NOMO-1 (cell line): ENCODE measurements around the gene FAM24B.

Experiments
- DNase-seq, 2 experiments: peaks; one replicate each; lab custom pipeline; 2025; ENCODE audit not compliant: unreplicated experiment in 2 of 2; lab: John Stamatoyannopoulos, UW

FAM24B gene

DNA sequence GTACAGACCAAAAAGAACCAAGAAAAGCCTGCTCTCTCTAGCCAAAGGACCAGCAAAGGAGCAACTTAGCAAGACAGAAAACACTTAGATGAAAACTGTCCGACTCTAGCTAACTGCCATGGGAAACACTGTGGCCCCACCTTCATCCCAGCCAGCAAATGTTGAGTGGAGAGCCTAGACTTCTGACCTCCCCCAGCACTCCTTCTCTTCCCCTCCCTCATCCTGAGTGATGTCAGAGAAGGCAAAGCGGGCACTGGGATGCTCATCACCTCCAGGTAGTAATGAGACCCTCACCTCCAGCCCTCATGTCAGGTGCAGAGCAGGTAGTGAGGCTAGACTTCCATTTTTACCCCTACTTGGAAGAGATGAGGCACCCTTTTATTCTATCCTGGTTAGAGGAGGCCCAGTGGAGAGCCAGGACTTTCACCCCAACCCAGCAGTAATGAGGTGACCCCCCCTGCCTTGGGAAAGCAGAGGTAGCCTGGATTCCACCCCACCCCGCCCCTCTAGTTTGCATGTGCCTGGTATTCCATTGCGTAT is 50.6 kb downstream of the FAM24B start:
- DNase-seq, result no peak

DNA sequence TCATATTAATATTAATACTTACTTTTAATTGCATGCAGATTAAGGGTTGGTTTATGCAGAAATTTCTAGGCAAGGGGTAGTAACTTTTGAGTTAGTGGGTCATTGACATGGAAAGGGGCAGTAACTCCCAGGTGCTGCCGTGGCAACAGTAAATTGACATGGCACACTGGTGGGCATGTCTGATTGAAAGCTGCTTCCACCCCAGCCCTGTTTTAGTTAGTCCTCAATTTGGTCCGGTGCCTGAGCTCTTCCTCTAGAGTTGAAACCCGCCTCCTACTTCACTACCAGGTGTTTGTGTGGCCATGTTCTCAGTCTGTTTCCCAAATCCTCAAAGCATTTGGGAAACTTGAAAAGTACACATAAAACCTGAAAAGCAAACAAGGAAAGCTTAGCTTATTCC is 52.1 kb downstream of the FAM24B start:
- DNase-seq, result no peak

DNA sequence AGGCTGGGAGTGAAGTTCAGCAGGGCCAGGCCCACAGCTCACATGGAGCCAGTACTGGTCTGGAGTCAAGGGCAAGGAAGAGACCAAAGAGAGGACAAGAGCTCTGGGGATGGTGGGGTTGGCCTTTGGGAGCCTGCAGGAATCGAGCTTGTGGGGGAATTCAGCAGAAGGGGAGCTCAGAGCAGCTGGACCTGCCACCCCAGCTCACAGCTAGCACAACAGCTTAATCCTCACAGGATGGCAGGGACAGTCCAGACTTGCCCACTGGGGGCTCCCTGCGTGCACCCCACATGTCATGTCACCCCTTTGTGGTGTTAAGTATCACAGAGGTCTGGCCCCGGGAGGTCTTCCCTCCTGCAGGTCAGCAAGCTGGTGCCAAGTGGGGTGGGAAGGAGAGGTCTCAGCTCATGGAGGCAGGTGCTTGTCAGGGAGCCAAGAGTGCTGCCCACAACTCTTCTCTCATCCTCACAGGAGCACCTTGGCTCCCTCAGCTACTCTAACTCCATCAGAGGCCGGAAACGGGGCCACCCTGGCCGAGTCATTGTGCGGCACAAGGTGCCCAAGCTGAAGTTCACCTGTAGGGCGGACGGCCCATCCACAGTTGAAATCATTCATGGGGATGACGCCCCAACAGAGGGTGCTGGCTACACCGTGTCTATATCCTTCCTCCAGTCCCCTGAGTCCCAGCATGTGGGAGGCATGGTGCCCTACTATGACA is 56.2 kb downstream of the FAM24B start:
- DNase-seq, result no peak

DNA sequence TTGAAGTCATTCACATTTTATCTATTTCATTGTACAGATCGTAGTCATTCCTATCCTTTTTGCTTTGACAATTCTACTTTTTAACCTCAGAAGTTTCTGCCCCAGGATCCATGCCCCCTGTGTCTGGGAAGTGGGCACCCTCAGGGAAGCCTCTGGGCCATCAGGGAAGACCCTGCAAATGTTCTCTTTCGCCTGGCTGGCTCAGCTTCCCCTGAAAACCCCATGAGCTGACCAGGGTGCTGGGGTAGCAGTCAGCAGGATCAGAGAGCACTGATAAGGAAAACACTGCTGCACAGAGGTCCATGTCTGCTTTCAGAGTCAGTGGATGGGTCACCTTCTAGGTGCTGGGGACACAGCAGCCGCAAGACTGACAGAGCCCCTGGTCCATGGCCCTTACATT is 57.6 kb downstream of the FAM24B start:
- no peak for DNase-seq

DNA sequence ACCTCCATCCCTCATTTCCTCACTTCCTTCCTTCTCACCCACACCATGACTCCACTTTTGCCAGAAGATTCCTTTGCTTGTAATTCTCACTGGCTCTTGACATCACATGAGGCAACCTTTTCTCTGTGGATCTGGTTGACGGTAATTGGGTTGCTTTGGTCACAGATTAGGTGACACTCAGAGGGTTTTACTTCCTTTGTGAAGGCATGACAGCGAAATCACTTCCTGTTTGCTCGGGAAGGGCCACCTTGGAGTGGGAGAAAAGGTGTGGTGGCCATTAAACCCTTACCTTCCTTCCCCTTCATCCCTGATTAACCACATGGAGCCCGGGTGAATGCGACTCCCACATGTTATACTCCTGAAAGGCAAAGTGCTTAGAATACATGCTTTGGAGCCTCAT is 63.9 kb downstream of the FAM24B start:
- no peak for DNase-seq

DNA sequence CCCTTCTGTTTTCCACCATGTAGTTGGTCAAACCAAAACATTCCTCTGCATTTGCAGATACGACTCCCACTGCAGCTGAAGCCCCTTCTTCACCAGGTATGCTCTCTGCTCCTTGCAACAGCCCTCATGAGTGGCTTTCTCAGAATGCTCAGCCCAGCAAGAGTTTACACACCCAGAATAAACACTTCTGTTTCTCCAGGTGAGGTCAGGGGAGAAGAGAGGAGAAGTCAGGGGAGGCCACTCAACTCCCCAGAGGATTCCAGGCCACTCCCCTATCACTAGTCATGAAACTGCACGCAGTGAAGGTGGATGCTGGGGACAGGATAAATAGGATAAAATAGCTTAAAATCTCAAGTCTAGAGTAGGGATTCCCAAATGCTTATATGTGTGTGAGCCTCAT is 64.9 kb downstream of the FAM24B start:
- DNase-seq, result no peak

DNA sequence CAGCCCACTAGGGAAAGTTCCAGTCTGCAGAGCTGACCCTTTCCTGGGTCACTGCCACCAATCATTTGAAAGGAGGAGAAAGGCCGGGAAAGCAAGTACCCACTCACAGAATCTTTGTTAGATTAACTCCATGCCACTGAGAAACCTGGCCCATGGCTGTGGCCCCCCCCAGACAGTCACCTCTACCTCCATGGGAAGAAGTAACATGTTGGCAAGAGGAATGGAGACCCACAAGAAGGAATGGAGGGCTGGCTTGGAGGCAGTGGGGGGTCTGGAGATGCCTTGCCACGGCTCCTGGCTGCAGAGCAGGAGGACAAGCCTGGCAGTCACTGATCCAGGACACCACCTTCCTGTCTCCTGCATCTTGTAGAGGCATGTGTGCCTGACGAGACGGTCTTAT is 66.6 kb downstream of the FAM24B start:
- DNase-seq, result no peak

DNA sequence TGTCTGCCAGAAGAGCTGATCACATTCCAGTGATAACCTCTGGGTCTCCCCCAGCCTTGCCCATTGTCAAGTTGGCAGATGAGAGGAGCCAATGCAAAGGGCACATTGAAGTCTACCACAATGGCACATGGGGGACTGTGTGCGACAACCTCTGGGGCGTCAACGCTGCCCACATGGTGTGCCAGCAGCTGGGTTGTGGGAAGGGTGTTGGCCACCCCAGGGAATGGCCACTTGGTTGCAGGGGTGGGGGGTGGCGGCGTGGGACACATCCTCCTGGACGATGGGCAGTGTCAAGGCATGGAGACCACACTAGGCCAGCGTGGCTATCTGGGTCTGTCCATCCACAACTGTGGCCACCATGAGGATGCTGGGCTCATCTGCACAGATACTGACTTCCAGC is 77.1 kb downstream of the FAM24B start:
- no peak for DNase-seq
